GM18499 (cell line): ENCODE results near the gene SUB1.
"Not testable (repeated sequence)": the region's sequence is repeated elsewhere in the genome, so short reads cannot be mapped to it uniquely, and the experiment has no call there.

Experiments
- ATAC-seq: cut with Tn5 transposase; IDR thresholded peaks from one replicate; pipeline ENCODE4 v1.9.1; 2021; ENCODE audit warnings: moderate number of reproducible peaks; ENCODE audit not compliant: insufficient read depth, unreplicated experiment

SUB1 gene

GRCh38 chr5:32633017-32633416, 47.7 kb downstream of the SUB1 start:
- ATAC-seq: not testable (repeated sequence)

- ATAC-seq: no peak
These were observed 53.0 kb downstream of the SUB1 start for GRCh38 chr5:32638309-32638708.

GRCh38 chr5:32639943-32640342, 54.6 kb downstream of the SUB1 start:
- no peak for ATAC-seq

- ATAC-seq: no peak
These were observed 57.1 kb downstream of the SUB1 start for GRCh38 chr5:32642276-32643002.

- no peak for ATAC-seq
These were observed 59.9 kb downstream of the SUB1 start for GRCh38 chr5:32645246-32645645.

GRCh38 chr5:32646061-32646969, 61.0 kb downstream of the SUB1 start:
- no peak for ATAC-seq

GRCh38 chr5:32651088-32651487, 65.7 kb downstream of the SUB1 start:
- ATAC-seq: no peak

GRCh38 chr5:32651638-32652037, 66.3 kb downstream of the SUB1 start:
- no peak for ATAC-seq
